Measurements from ENCODE around the gene SGTA.

SGTA gene

DNA sequence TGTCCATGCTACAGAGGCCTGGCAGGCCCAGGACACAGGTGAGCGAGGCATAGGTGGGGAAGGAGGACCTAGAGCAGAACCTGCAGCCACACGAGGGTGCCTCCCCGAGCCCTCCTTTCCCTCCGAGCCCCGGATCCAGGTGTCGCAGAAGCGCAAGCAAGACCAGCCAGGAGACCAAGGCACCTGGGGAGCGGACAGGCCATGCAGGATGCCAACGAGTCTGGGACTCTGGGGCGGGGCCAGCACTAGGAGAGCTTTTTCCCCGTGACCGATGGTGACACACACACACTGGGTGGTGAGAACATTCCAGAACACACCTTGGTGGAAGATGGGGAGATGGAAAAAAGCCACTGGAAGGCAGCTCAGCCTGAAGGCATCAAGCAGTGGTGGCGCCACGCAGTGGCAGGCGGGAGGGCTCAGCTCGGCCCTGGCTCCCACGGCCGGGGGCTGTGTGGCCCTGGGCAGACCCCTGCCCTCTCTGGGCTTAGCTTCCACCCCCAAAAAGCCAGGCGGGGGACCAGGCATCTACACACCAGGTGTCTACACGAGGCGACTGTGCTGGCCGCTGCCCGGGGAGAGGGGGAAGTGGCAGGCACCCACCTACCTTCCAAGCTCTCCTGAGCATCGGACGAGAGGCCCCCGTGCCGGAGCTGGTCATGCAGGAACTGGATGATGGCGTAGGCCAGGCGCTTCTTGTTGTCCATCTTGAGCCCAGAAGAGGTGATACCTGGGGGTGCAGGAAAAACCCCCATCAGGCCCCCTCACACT is 14.5 kb downstream of the SGTA start:
- DNase-seq = no peak

- no peak for DNase-seq
These were observed 15.4 kb downstream of the SGTA start for GRCh38 chr19:2767688-2768087.

- DNase-seq = no peak
These were observed 16.3 kb downstream of the SGTA start for GRCh38 chr19:2766594-2767372.

DNA sequence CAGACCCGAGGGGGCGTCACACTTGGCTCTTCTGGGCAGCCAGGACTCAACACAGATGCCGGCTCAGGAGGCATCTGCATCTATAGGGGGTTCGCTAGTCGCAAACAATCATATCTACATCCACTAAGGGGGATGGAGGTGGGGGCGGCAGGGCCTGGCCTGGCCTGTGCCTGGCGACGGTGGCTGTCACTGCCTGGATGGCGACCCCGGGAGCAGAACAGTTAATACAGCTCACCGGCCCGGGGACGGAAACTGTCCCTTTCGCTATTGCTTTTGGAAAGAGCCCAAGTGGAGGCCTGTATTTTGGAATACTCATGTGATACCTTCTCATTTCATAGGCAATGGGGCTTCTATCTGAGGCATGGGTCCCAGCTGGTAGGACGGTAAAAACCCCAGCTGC is 17.7 kb downstream of the SGTA start:
- DNase-seq = no peak

DNA sequence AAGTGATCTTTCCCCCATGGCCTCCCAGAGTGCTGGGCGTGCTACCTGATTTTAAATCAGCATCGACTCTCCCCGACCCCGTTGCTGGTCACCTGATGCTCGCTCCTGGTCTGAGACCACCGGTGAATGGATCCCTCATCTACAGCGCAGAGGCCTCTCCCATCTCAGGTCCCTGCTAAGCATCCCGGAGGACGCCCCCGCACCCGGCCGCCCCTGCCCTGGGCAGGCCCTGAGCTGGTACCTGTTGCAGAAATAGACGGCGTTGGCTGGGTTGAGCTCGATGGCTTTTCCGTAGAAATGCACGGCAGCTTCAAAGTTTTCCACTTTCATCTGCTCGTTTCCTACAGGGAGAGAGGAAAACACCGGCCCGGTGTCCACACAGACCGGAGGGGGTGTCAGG is 18.1 kb downstream of the SGTA start:
- no peak for DNase-seq

DNA sequence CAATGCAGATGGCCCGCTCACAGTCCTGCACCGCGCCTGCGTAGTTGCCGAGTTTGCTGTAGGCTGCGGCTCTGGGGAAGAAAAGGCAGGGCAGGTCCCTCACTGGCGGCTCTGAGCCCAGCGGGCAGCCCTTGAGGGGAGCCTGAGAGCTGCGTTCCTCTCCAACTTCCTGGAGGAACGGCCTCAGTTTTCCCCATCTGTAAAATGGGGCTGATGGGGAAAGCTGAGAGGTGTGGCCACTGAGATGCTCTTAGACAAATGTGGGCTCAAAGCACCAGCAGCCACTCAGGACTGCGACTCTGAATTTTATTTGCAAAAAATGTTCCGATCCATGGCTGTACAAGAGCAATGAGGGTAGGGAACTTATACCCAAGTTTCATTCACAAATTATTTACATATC is 19.4 kb downstream of the SGTA start:
- DNase-seq = no peak

GRCh38 chr19:2762783-2763496 is 20.1 kb downstream of the SGTA start:
- no peak for DNase-seq

DNA sequence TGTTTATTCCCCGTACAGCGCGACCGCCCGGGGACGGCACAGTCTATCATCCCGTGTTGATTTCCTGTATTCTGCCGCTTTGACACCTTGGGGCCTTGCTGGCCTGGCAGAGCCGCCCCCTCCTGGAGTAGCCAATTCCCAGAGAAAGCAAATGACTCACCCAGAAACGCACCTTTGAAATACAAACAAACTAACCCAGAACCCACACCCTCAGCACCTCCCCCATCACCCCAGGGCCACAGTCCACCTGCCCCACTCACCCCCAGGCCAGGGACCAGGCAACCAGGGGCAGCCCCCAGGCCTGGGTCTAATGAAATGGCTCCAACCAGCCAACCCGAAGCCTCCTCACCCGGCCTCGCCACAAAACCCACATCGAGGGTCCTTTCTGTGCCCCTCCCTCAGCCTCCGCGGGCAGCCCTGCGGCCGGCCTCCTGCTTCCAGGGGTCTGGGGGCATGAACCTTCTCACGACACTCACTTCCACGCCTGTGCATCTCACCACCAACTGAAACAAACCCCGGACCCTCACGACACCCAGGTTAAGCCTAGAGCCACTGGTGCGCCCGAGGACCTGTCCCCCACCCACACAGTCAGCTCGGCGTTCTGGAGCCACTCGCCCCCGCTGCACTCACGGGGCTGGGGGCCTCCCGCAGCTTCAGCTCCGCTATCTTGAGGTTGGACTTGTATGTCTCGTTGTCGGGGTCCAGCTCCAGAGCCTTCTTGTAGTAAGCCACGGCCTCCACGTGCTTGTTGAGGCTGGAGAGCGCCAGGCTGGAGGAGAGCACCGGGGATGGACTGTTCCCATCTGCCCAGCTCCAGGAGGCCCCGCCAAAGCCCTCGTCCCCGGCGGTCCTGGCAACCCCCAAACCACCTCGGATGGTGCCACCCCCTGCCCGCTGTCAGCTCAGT is 20.9 kb downstream of the SGTA start:
- no peak for DNase-seq

GRCh38 chr19:2761309-2761677 is 21.8 kb downstream of the SGTA start:
- DNase-seq = no peak

DNA sequence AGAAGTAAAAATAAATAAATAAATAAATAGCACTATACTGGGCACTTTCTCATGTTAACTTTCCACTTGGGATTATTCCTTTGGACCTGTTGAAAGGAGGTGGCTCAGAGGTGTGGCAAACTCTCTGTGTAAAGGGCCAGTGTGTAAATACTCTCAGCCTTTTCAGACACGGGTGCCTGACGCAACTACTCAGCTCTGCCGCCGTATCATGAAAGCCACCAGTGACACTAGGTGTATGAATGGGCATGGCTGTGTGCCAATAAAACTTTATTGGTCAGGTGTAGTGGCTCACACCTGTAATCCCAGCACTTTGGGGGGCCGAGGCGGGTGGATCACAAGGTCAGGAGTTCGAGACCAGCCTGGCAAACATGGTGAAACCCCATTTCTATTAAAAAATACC is 23.1 kb downstream of the SGTA start:
- DNase-seq = no peak

- DNase-seq = no peak
These were observed 23.7 kb downstream of the SGTA start for GRCh38 chr19:2759362-2759761.

GRCh38 chr19:2758601-2759313 is 24.3 kb downstream of the SGTA start:
- no peak for DNase-seq

DNA sequence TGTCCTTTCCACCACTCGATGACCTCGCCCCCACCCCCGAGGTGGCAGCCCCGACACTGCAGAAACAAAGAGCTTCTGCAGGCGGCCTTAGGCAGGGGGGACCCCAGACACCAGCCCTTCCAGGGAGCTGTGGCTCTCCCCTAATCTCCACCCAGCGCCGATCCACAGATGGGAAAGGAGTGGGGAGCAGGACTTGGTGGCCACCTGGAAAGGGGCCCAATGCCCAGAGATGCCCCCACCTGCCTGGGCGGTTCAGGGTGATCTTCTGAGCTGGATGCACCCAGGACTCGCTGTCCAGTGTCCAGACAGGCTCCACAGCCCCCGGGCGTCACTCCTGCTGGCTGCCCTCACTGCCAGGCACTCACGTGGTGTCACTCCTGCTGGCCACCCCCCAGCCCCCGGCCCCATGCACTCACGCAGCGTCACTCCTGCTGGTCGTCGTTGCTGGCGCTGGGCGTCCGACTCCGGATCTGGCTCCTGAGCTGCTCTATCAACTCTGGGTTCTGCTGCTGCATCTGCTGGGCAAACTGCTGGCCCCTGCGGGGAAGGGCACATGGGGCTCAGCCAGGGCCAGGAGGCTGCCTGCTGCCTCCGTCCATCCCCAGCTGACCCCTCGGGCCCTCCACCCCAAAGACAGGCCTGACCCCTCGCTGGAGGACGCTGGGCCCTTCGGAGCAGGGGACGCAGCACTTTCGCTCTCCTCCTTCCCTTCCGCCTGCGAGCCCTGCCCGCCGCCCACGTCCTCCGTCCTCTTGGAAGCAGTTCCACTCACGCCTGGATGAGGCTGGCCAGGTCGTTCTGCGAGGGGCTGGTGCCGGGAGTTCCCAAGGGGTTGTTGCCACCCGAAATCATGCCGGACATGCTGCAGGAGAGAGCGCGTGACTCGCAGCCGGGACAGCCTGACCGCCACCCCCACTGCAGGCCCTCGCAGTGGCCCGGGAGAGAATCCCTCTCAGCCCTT is 25.9 kb downstream of the SGTA start:
- no peak for DNase-seq

DNA sequence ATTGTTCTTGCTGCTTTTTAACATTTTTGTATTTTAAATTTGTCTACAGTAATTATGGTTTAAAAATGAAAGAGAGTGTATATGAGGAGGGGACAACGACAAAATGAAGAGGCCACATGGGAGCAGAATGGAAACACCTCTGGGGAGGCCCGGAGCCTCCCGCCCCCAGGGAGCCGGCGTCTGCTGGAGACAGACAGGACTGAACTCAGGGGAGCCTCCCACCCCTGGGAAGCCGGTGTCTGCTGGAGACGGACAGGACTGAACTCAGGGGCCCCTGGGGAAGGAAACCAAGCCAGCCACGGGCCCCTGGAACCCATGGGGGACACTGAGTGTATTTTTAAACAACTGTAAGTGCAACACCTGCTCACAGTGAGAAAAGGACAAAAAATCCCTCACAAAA is 26.6 kb downstream of the SGTA start:
- no peak for DNase-seq

DNA sequence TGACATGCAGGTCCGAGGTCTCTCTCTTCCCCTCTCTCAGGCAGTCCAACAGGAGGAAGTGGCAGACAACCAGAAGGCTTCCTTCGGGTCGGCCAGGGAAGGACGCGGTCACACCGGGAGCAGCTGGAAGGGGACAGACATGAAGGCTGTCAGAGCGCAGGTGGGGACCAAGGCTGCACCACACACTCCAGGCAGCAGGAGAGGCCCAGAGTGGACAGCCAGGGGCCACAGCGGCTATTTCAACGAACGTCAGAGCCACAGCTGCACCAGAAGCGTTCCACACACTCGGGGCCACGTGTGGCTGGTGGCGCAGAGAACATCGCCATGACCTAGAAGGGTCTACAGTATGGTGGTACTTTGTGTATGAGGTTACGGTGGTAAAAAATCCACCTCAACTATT is 27.3 kb downstream of the SGTA start:
- no peak for DNase-seq

- DNase-seq = no peak
These were observed 27.7 kb downstream of the SGTA start for GRCh38 chr19:2755448-2755705.

- DNase-seq = no peak
These were observed 28.2 kb downstream of the SGTA start for GRCh38 chr19:2754659-2755447.

GRCh38 chr19:2751438-2751830 is 31.6 kb downstream of the SGTA start:
- DNase-seq = no peak

DNA sequence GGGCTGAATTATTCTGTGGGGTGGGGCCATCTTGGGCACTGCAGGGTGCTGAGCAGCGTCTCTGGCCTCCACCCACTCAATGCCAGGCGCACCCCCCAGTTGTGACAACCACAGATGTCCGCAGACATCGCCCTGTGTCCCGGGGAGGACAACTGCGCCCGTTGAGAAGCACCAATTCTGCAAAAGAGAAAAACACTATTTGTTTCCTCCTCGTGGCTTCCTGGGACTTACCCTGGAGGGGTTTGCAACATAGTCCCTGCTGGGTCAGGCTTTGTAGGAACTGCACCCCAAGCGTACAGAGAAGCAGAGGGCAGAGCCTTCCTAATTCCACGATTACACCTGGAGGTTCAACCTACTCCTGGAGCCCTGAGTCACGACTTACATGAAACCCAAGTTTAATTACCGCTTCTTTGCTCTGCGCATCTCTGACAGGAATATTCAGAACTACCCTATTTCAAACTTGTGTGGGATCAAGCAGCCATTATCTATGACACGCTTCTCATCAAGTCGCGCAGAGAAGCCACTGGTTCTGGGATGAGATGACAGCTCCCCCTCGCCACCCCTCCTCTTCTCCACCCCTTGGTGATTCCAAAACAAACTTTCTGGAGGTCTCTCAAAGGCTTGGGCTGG is 32.1 kb downstream of the SGTA start:
- no peak for DNase-seq

DNA sequence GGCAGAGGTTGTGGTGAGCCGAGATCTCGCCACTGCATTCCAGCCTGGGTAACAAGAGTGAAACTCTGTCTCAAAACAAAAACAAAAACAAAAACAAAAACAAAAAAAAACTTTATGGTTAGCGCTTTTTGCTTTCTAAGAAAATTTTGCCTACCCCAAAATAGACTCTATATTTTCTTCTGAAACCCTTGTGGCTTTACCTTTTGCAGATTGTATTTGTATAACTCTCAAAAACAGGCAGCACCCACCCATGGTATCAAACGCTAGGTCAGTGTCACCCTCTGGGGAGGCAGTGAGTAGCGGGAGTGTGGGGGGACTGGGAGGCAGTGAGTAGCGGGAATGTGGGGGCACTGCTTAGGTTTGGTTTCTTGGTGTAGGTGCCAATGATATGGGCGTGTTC is 35.7 kb downstream of the SGTA start:
- no peak for DNase-seq

Data from right forelimb (tissue), 1 donor.